HepG2 (cell line): Measurements from ENCODE around the gene CCDC30. TPM values are rescaled to one million over a fixed set of nuclear protein-coding genes. Genes with fewer than 3 reads are reported as not detected.

Source experiments
- CERS6 ChIP-seq: sonication (generic); formaldehyde crosslinking; IDR thresholded peaks from 2 replicates; pipeline ENCODE4 v1.5.0; 2020; ENCODE audit warnings: missing genetic modification reagents
- GATAD1 ChIP-seq: IDR thresholded peaks from 2 replicates; pipeline ENCODE4 v1.6.1; 2016; ENCODE audit warnings: missing genetic modification reagents, missing compliant biosample characterization
- HCFC1 ChIP-seq: fragments of 150-350 bp; IDR thresholded peaks from 2 replicates; pipeline ENCODE4 v1.6.1; 2014; ENCODE audit warnings: low read depth, low read length
- HDAC2 ChIP-seq: sonication (generic); formaldehyde crosslinking; IDR thresholded peaks from 2 replicates; pipeline ENCODE4 v1.4.0; 2020; ENCODE audit warnings: missing genetic modification reagents
- MXD1 ChIP-seq: sonication (generic); formaldehyde crosslinking; IDR thresholded peaks from 2 replicates; pipeline ENCODE4 v1.4.0; 2020; ENCODE audit warnings: mild to moderate bottlenecking, missing genetic modification reagents
- MYC ChIP-seq: sonication (generic); formaldehyde crosslinking; IDR thresholded peaks from 2 replicates; pipeline ENCODE4 v1.9.0; 2021; ENCODE audit warnings: missing genetic modification reagents, borderline replicate concordance
- NFIC ChIP-seq: IDR thresholded peaks from 2 replicates; pipeline ENCODE4 v1.6.1; 2012; ENCODE audit warnings: mild to moderate bottlenecking, low read length, inconsistent platforms
- SMAD3 ChIP-seq: sonication (generic); formaldehyde crosslinking; IDR thresholded peaks from 2 replicates; pipeline ENCODE4 v1.4.0; 2020; ENCODE audit warnings: missing genetic modification reagents
- SOX13 ChIP-seq, 3 experiments: fragments of 450-650 bp in 1 of 3; sonication (generic) in 1 of 3; formaldehyde crosslinking in 1 of 3; IDR thresholded peaks in 2 of 3; conservative IDR thresholded peaks in 1 of 3; 2 replicates each; pipeline versions ENCODE4 v1.5.0 to v1.6.1; 2016 to 2020; ENCODE audit warnings: antibody characterized with exemption in 1 of 3, mild to moderate bottlenecking in 1 of 3, missing compliant biosample characterization in 1 of 3, missing genetic modification reagents in 1 of 3, moderate library complexity in 1 of 3
- STAT6 ChIP-seq: sonication (generic); formaldehyde crosslinking; IDR thresholded peaks from 2 replicates; pipeline ENCODE4 v1.4.0; 2020; ENCODE audit warnings: missing genetic modification reagents, mild to moderate bottlenecking, borderline replicate concordance
- THYN1 ChIP-seq: sonication (generic); formaldehyde crosslinking; IDR thresholded peaks from 2 replicates; pipeline ENCODE4 v1.8.1; 2023; ENCODE audit warnings: low read depth, mild to moderate bottlenecking, moderate library complexity, missing genetic modification reagents, borderline replicate concordance
- ZMYM4 ChIP-seq: sonication (generic); formaldehyde crosslinking; IDR thresholded peaks from 2 replicates; pipeline ENCODE4 v1.8.1; 2023; ENCODE audit warnings: mild to moderate bottlenecking, missing genetic modification reagents
- ZNF256 ChIP-seq: sonication (generic); formaldehyde crosslinking; conservative IDR thresholded peaks from 2 replicates; pipeline ENCODE4 v1.4.0; 2020; ENCODE audit warnings: missing genetic modification reagents
- ZNF383 ChIP-seq: sonication (generic); formaldehyde crosslinking; IDR thresholded peaks from 2 replicates; pipeline ENCODE4 v1.4.0; 2020; ENCODE audit warnings: missing genetic modification reagents, mild to moderate bottlenecking, borderline replicate concordance
- ZNF547 ChIP-seq: sonication (generic); formaldehyde crosslinking; IDR thresholded peaks from 2 replicates; pipeline ENCODE4 v1.5.1; 2020; ENCODE audit warnings: mild to moderate bottlenecking, missing genetic modification reagents
- ZNF746 ChIP-seq: sonication (generic); formaldehyde crosslinking; IDR thresholded peaks from 2 replicates; pipeline ENCODE4 v1.8.0; 2022; ENCODE audit warnings: mild to moderate bottlenecking, missing genetic modification reagents
- polyA plus RNA-seq, 8 experiments: library from polyadenylated mRNA; depleted of rRNA in 3 of 8; stranded (reverse) in 7 of 8; unstranded in 1 of 8; fragments of >200 nt; fragmentation: Illumina TruSeq in 4 of 8; extraction: Trizol in 4 of 8; gene quantifications; 2 replicates each; pipeline versions ENCODE4 v1.2.1 to v1.2.3, GENCODE V29; 2011 to 2016; ENCODE audit warnings: low read depth in 4 of 8, missing spikeins in 1 of 8, mixed read lengths in 1 of 8; ENCODE audit not compliant: insufficient read depth in 1 of 8
- total RNA-seq, 5 experiments: library from RNA; depleted of rRNA; stranded (reverse); fragments of >200 nt; fragmentation: Illumina TruSeq; extraction: Trizol; gene quantifications; 2 replicates each; pipeline ENCODE4 v1.2.3, GENCODE V29; 2016; ENCODE audit warnings: low read depth in 1 of 5
- TF ChIP-seq, protein P1 (sequence below): sonication (generic); formaldehyde crosslinking; IDR thresholded peaks from 2 replicates; pipeline ENCODE4 v1.9.0; 2022; ENCODE audit warnings: missing genetic modification reagents, mild to moderate bottlenecking, borderline replicate concordance
- TF ChIP-seq, protein P2 (sequence below): sonication (generic); formaldehyde crosslinking; IDR thresholded peaks from 2 replicates; pipeline ENCODE4 v1.4.0; 2020; ENCODE audit warnings: missing genetic modification reagents

The CCDC30 gene
- total and polyA plus RNA-seq, 2 of the 13 experiments (the other 11 are each of a cell fraction or from before 2014, with no cell fraction given), result 0.25 to 0.77 TPM

DNA sequence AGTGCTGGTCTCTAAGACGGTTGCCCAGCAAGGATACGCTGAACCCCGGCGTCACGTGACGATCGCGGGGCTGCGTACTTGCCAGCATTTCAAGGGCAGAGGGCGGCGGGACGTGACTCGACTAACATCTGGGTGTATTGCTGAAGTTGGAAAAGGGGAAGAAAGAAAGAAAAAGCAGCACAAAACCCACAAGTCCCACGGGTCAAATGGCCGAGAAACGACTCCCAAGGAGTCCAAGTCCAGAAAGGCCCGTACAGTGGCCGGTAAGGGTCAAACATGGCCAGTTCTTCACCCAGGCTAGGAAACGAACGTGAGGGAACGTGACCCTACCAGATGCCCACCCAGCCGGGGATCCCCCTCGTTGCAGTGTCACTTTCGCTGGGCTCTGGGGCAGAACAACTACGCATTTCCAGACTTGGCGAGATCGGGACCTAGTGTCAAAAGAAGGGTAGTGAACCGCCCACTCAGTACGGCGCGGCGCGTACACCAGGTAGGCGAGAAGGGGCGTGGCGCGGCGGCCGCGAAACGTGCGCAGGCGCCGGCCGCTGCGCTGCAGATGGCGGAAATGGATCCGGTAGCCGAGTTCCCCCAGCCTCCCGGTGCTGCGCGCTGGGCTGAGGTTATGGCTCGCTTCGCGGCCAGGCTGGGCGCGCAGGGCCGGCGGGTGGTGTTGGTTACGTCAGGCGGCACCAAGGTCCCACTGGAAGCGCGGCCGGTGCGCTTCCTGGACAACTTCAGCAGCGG is 6.9 kb upstream of the CCDC30 start, which contains the start of the genes PPCS and ZMYND12 (continued):
- TF ChIP-seq, protein P1, sequence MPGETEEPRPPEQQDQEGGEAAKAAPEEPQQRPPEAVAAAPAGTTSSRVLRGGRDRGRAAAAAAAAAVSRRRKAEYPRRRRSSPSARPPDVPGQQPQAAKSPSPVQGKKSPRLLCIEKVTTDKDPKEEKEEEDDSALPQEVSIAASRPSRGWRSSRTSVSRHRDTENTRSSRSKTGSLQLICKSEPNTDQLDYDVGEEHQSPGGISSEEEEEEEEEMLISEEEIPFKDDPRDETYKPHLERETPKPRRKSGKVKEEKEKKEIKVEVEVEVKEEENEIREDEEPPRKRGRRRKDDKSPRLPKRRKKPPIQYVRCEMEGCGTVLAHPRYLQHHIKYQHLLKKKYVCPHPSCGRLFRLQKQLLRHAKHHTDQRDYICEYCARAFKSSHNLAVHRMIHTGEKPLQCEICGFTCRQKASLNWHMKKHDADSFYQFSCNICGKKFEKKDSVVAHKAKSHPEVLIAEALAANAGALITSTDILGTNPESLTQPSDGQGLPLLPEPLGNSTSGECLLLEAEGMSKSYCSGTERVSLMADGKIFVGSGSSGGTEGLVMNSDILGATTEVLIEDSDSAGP, result peak; percentile 90
- TF ChIP-seq ZNF256 (CRISPR knock-in tag) (0 out of 2 replicates have a peak, but pooled peaks have one; percentile 15), MXD1 (peak; percentile 85; the same call in 1 of the 2 replicates), ZNF746 (CRISPR knock-in tag) (no peak), HCFC1 (no peak; the same call in 1 of the 2 replicates), SOX13 (IDR thresholded peaks at IDR 0.05) (no peak), SOX13 (CRISPR knock-in tag; conservative IDR thresholded peaks at IDR 0.05 in 1 of 2, IDR thresholded peaks at IDR 0.05 in 1 of 2) (peak in 1 of 2 experiments; percentile 19; a peak in 1 of 4 replicates), ZMYM4 (CRISPR knock-in tag) (no peak; the same call in 1 of the 2 replicates), ZNF383 (CRISPR knock-in tag) (peak; percentile 68; the same call in 1 of the 2 replicates), MYC (peak; percentile 84), GATAD1 (CRISPR knock-in tag) (peak; percentile 39; the same call in 1 of the 2 replicates), HDAC2 (CRISPR knock-in tag) (no peak), SMAD3 (CRISPR knock-in tag) (no peak), ZNF547 (CRISPR knock-in tag) (no peak; the same call in 1 of the 2 replicates), CERS6 (CRISPR knock-in tag) (no peak), STAT6 (CRISPR knock-in tag) (no peak), THYN1 (no peak), NFIC (no peak; the same call in 1 of the 2 replicates)
- TF ChIP-seq, protein P2, sequence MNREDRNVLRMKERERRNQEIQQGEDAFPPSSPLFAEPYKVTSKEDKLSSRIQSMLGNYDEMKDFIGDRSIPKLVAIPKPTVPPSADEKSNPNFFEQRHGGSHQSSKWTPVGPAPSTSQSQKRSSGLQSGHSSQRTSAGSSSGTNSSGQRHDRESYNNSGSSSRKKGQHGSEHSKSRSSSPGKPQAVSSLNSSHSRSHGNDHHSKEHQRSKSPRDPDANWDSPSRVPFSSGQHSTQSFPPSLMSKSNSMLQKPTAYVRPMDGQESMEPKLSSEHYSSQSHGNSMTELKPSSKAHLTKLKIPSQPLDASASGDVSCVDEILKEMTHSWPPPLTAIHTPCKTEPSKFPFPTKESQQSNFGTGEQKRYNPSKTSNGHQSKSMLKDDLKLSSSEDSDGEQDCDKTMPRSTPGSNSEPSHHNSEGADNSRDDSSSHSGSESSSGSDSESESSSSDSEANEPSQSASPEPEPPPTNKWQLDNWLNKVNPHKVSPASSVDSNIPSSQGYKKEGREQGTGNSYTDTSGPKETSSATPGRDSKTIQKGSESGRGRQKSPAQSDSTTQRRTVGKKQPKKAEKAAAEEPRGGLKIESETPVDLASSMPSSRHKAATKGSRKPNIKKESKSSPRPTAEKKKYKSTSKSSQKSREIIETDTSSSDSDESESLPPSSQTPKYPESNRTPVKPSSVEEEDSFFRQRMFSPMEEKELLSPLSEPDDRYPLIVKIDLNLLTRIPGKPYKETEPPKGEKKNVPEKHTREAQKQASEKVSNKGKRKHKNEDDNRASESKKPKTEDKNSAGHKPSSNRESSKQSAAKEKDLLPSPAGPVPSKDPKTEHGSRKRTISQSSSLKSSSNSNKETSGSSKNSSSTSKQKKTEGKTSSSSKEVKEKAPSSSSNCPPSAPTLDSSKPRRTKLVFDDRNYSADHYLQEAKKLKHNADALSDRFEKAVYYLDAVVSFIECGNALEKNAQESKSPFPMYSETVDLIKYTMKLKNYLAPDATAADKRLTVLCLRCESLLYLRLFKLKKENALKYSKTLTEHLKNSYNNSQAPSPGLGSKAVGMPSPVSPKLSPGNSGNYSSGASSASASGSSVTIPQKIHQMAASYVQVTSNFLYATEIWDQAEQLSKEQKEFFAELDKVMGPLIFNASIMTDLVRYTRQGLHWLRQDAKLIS, result no peak
